ENCODE results near the gene TSPAN4.

TSPAN4 gene

DNA sequence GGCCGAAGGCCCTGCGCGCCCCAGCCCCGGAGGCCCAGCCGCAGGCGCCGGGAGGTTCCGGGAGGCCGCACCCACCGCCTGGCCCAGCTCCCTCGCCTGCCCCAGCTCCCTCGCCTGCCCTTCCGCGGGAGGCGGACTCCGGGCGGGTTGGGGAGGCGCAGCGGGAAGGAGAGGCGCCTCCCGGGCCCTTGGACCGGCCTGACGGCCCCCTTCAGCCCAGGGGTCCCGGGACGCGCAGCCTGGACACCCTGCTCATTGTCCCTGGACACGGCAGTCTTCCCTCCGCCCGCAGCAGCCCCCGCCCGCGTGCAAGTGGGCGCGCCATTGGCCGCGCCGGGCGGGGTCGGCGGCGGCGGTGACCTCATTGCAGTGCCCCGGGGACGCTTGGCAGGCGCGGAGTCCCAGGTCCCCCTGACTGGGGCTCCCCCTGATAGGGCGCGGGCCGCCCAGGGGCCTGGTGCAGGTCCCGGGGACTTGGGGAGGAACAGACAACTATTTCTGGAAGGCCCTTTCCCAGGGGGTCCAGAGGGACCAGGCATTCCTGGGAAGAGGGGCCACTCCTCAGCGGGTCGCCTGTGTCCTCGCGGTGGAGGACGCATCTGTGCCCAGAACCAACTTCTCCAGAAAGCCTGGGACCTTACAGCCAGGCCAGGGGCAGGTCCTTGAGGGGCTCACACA, 9.4 kb upstream of the TSPAN4 start:
- in situ Hi-C loops (cut with HindIII; ENCODE audit: low sequenced_read_pairs), result no loop called here

DNA sequence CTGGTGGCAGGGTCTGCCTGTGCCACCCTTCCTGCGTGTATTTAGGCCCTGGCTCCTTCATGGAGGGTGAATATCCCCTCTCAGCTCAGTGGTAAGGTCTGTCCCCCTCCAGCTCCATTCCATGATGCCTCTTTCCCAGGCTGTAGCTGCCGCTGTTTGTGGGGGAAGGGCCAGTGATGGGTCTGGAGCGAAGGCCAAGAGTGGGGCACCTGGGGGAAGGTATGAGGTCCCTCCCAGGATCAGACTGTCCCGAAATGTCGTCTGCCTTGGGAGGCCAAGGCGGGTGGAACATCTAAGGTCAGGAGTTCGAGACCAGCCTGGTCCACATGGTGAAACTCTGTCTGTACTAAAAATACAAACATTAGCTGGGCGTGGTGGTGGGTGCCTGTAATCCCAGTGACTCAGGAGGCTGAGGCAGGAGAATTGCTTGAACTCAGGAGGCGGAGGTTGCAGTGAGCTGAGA, 8.8 kb upstream of the TSPAN4 start:
- in situ Hi-C loops (cut with HindIII; ENCODE audit: low sequenced_read_pairs), result no loop called here

GRCh38 chr11:834371-835316, 8.0 kb upstream of the TSPAN4 start:
- in situ Hi-C loops (cut with HindIII; ENCODE audit: low sequenced_read_pairs), result no loop called here

GRCh38 chr11:836274-836673, 6.4 kb upstream of the TSPAN4 start:
- in situ Hi-C loops (cut with HindIII; ENCODE audit: low sequenced_read_pairs), result no loop called here

- in situ Hi-C loops (cut with HindIII; ENCODE audit: low sequenced_read_pairs), result no loop called here
These were observed 6.0 kb upstream of the TSPAN4 start for GRCh38 chr11:836700-837099.

DNA sequence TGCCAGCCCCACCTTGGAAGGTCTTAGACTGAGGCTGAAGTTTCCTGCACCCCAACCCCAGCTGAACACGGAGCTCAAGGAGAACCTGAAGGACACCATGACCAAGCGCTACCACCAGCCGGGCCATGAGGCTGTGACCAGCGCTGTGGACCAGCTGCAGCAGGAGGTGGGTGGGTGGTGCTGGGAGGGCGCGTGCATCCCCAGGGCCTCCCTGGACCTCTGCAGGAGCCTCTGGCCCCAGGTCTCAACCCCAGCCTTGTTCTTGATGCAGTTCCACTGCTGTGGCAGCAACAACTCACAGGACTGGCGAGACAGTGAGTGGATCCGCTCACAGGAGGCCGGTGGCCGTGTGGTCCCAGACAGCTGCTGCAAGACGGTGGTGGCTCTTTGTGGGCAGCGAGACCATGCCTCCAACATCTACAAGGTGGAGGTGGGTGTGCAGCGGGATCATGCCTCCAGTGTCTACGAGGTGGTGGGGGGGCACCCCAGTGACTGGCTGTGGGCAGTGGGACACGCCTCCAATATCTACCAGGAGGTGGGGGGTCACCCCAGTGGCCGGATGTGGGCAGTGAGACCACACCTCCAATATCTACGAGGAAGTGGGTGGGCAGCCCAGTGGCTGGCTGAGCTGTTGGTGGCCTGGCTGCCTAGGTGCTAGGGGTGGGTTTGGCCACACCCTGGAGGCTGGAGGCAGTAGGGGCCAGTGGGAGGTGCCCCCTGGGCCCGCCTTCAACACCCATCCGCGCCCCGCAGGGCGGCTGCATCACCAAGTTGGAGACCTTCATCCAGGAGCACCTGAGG, 5.3 kb upstream of the TSPAN4 start:
- in situ Hi-C loops (cut with HindIII; ENCODE audit: low sequenced_read_pairs), result no loop called here

GRCh38 chr11:837990-838307, 4.7 kb upstream of the TSPAN4 start:
- in situ Hi-C loops (cut with HindIII; ENCODE audit: low sequenced_read_pairs), result no loop called here

GRCh38 chr11:838441-839279, 4.0 kb upstream of the TSPAN4 start:
- in situ Hi-C loops (cut with HindIII; ENCODE audit: low sequenced_read_pairs), result no loop called here

DNA sequence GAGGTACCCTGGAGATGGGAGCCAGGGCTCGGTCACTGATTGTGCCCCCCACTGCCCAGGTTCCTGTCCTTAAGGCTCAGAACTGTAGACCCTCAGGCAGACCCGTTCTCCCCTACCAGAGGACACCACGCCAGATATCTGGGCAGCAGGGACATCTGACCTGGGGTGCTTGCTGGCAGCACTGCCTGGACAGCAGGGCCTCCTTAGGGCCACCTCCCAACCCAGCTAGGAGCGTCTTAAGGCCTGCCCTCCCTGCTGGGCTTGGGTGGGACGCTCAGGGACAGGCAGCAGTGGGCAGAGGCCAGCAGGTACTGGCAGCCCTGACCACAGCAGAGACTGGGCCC, 3.4 kb upstream of the TSPAN4 start:
- in situ Hi-C loops (cut with HindIII; ENCODE audit: low sequenced_read_pairs), result no loop called here

GRCh38 chr11:839875-840617, 2.6 kb upstream of the TSPAN4 start:
- in situ Hi-C loops (cut with HindIII; ENCODE audit: low sequenced_read_pairs), result no loop called here

GRCh38 chr11:841981-842369, 677 bp upstream of the TSPAN4 start:
- in situ Hi-C loops (cut with HindIII; ENCODE audit: low sequenced_read_pairs), result no loop called here

DNA sequence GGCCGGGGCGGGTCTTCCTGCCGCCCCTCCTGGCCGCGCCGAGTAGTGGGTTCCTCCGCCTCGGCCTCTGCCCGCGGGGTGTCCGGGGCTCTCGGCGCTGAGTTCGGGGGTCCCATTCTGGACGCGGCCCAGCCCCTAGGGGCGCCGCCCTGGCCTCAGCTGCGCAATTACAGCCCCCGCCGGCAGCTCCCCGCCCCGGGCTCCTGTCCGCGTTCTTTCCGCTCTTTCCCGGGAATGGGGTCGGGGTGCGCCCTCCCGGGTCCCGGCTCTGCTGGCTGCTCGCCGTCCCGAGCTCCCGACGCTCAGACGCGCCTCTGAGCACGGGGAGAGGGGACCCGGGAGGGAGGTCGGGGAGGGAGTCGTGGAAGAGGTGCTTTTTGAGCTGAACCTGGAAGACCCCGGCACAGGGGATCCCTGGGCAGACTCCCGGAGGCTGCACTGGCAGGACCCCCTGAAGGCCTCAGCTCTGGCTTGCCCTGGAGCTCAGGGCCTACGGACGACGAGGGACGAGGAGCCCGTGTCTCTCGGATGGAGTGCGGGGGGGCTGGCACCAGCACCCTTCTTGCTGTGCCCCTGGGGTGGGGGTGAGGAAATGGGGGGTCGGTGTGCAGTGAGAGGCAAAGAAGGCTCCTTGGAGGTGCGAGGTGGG, 558 bp downstream of the TSPAN4 start:
- in situ Hi-C loops (cut with HindIII; ENCODE audit: low sequenced_read_pairs), result no loop called here

GRCh38 chr11:843818-844692, 1.4 kb downstream of the TSPAN4 start:
- in situ Hi-C loops (cut with HindIII; ENCODE audit: low sequenced_read_pairs), result no loop called here

DNA sequence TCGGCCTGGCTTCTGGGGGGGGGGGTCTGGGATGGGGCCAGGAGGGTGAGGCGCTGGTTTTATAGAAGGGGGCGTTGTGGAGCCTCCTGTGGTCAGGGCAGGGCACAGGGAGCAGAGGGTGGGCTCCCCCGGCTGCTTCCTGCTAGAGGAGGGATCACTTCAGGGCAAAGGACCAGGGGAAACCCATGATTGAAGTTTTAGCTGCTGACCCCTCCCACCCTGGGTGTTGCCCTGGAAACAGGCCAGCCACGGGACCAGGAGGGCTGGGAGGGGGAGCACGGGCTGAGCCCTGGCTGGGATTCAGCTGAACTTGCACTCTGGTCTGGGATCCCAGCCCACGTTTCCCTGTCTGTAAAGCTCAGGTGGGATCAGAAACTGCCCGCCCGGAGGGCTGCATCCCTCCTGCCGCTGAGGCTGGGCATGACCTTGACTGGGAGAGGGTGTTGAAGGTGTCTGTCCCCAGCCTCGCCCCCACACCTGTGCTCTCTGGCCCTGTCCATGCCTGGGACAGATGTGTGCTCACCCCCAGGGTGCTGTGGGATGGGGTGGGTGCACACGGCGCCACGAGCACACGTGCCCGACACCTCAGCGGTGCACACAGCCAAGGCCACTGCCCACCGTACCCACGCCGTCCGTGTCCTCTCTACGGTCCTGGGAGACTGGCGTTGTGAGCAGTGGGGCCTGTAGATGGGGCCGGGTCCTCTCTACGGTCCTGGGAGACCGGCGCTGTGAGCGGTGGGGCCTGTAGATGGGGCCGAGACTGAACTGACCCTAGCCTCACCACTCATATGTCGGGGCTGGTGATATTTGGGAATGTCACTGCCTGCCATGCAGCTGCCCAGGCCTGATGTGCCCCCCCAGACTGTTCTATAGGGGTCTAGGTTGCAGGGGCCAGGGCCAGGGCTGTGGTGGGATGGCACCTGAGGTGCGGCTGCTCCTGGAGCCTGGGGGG, 2.3 kb downstream of the TSPAN4 start:
- in situ Hi-C loops (cut with HindIII; ENCODE audit: low sequenced_read_pairs), result no loop called here

- in situ Hi-C loops (cut with HindIII; ENCODE audit: low sequenced_read_pairs), result no loop called here
These were observed 3.3 kb downstream of the TSPAN4 start for GRCh38 chr11:845872-846495.

DNA sequence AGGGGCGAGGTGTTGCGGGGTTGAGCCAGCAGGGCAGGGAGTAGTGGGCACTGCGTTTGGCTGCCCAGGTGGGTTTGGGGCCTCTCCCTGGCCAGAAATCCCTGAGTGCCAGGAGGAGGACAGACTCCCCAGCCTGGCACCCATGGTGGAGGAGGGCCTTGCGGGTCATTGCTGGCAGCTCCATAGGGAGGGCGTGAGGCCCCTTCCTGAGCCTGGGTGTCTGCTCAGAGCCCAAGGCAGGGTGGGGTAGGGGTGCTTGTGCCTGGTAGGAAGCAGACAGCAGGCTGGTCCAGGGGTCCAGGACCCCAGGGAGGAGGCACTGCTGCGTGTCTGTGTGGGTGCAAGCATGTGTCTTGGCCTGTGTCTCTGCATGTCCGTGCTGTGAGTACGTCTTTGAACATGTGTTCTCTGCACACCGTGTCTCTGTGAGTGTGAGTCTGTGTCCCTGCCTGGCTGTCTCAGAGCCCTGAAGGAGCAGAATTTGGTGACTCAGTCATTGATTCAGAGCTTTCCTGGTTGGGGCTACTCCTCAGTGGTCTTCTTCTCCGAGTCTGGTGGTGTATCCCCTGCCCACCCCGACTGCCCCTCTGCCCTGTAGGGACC, 3.9 kb downstream of the TSPAN4 start:
- in situ Hi-C loops (cut with HindIII; ENCODE audit: low sequenced_read_pairs), result no loop called here

- in situ Hi-C loops (cut with HindIII; ENCODE audit: low sequenced_read_pairs), result no loop called here
These were observed 5.2 kb downstream of the TSPAN4 start for GRCh38 chr11:847876-848275.

All from DLD1 (cell line).